SK-N-MC (cell line): ENCODE results near the gene LIMK2.
"Not testable (repeated sequence)": the region's sequence is repeated elsewhere in the genome, so short reads cannot be mapped to it uniquely, and the experiment has no call there.

Experiments
- DNase-seq: peaks from one replicate; pipeline ENCODE4 v3.0.0-alpha.2; 2011; ENCODE audit warnings: low read depth, low spot score
- H3K27ac ChIP-seq: fragments of 200-600 bp; sonication (generic); 2 replicates; pipeline ENCODE4 v1.5.1; 2016; ENCODE audit warnings: mixed run types
- H3K36me3 ChIP-seq: fragments of 200-600 bp; sonication (generic); 2 replicates; pipeline ENCODE4 v1.6.1; 2017; ENCODE audit warnings: antibody characterized with exemption, low read length, mixed read lengths; ENCODE audit not compliant: insufficient read depth
- H3K4me3 ChIP-seq: fragments of 200-600 bp; sonication (generic); 2 replicates; pipeline ENCODE4 v1.5.1; 2016
- H3K9ac ChIP-seq: fragments of 200-600 bp; sonication (generic); 2 replicates; pipeline ENCODE4 v1.8.0; 2017; ENCODE audit warnings: mixed run types, mixed read lengths; ENCODE audit not compliant: insufficient read length
- H3K9me3 ChIP-seq: fragments of 200-600 bp; sonication (generic); 2 replicates; pipeline ENCODE4 v1.6.1; 2017; ENCODE audit warnings: low read depth, mild to moderate bottlenecking, antibody characterized with exemption, low read length, moderate library complexity, mixed read lengths
- EZH2 ChIP-seq: fragments of 200-600 bp; sonication (generic); IDR thresholded peaks from one replicate; pipeline ENCODE4 v1.6.1; 2017; ENCODE audit warnings: antibody characterized with exemption
- FOXP2 ChIP-seq: optimal IDR thresholded peaks from 2 replicates; pipeline ENCODE3; 2011; ENCODE audit warnings: mild to moderate bottlenecking, moderate library complexity; ENCODE audit not compliant: insufficient read depth; ENCODE audit errors: extremely low read length, control extremely low read depth
- POLR2AphosphoS5 ChIP-seq: IDR thresholded peaks from 2 replicates; pipeline ENCODE4 v1.6.1; 2012; ENCODE audit warnings: mild to moderate bottlenecking, low read depth, low read length, borderline replicate concordance

The LIMK2 gene

DNA sequence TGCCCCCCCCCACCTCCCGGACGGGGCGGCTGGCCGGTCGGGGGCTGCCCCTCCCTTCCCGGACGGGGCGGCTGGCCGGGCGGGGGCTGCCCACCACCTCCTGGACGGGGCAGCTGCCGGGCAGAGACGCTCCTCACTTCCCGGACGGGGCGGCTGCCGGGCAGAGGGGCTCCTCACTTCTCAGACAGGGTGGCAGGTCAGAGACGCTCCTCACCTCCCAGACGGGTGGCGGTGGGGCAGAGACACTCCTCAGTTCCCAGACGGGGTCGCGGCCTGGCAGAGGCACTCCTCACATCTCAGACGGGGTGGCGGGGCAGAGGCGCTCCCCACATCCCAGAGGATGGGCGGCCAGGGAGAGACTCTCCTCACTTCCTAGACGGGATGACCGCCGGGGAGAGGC is 28.1 kb upstream of the LIMK2 start:
- no peak for DNase-seq
- H3K9ac ChIP-seq, result no peak overlapping the region
- no peak overlapping the region for H3K27ac ChIP-seq
- no peaks in the 10 kb centered on the region; the same call in 1 of the 2 replicates for H3K36me3 ChIP-seq
- H3K9me3 ChIP-seq, result no peaks in the 10 kb centered on the region
- H3K4me3 ChIP-seq, result no peak overlapping the region
- TF ChIP-seq EZH2, result no peak
- no peak for TF ChIP-seq POLR2AphosphoS5
- TF ChIP-seq FOXP2, result no peak

DNA sequence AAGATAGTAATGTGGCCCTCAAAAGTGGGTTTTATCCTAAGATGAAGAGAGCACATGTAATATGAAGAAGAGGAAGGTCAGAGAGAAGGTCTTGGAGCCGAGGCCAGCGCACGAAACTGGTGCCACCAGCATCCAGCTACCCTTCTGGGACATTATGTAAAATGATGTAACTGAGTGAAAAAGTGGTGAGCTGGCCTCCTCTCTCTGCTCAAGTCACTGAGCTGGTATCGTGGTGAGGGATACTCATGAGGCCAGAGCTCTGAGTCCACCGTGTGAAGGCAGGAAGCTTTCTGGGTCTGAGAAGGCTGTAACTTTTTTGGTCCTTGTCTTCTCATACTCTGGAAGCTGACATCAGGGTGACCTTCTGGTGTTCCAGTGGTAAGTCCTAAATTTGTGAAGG is 27.0 kb upstream of the LIMK2 start:
- H3K9ac ChIP-seq, result no peak overlapping the region
- DNase-seq, result no peak
- TF ChIP-seq EZH2 (no peak), POLR2AphosphoS5 (no peak), FOXP2 (no peak)

DNA sequence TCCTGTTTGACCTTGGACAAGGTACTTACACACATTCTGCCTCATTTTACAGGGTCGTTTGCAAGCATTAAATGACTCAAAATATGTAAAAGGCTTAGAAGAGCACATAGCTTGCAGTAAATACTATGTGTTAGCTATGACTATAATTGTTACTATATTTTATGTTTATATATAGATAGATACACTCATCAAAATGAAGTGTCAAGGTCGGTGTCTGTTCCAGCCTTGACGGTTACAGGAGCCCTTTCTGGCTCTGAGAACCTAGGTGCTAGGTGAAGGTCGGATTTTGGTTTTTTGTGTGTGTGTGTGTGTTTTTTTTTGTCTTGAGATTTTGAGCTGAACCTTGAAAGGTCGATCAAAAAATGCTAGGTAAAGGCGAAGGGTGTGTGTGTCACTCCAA is 24.5 kb upstream of the LIMK2 start:
- TF ChIP-seq FOXP2 (no peak), POLR2AphosphoS5 (no peak), EZH2 (no peak)
- DNase-seq, result no peak
- Histone ChIP-seq H3K9ac (no peak overlapping the region), H3K9me3 (no peaks in the 10 kb centered on the region), H3K27ac (no peak overlapping the region), H3K36me3 (no peaks in the 10 kb centered on the region), H3K4me3 (no peak overlapping the region)

More for the DNA sequence above, 27.0 kb upstream of the LIMK2 start:
- no peaks in the 10 kb centered on the region; the same call in 1 of the 2 replicates for H3K36me3 ChIP-seq
- H3K27ac ChIP-seq, result no peak overlapping the region
- no peaks in the 10 kb centered on the region for H3K9me3 ChIP-seq
- H3K4me3 ChIP-seq, result no peak overlapping the region

DNA sequence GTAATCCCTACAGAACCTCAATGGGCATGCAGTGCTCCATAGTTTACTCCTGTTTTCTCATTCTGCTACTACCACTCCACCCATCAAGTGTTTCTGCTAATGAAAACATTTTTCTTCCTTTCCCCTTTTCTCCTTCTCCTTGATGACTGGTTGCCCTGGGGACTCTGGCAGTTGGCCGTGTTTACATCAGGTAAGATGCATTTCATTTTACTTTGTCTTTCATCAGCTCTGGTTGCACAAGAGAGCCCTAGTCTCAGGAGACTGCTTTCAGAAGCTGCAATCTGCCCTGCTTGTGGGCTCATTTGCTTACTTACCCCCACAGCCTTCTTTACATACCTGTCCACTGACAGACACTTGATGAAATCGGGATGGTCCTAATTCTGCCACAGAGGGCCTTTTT is 19.6 kb upstream of the LIMK2 start:
- Histone ChIP-seq H3K36me3 (no peaks in the 10 kb centered on the region; the same call in 1 of the 2 replicates), H3K27ac (no peak overlapping the region), H3K9me3 (no peaks in the 10 kb centered on the region), H3K9ac (no peak overlapping the region), H3K4me3 (no peak overlapping the region)
- TF ChIP-seq POLR2AphosphoS5 (no peak), EZH2 (no peak), FOXP2 (no peak)
- DNase-seq, result no peak

DNA sequence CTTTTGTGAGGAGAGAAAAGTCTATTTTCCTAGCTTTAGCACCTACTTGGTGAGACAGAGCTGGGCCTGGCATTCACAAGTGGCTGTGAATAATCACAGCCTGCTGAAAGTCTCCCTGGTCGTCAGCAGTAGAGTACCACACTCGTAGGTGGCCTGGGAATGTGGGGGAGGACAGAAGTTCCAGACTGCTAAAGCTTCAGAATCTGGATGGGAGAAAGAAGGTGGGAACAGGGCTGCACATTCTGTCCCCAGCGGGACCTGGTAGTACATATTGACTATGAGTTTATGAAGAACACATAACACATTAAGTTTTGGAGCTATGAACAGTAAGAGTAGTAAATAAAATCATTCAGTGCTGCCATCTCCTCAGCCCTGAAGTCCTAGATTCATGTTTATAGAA is 19.0 kb upstream of the LIMK2 start:
- Histone ChIP-seq H3K9ac (no peak overlapping the region), H3K9me3 (no peaks in the 10 kb centered on the region), H3K27ac (no peak overlapping the region), H3K4me3 (no peak overlapping the region), H3K36me3 (no peaks in the 10 kb centered on the region; the same call in 1 of the 2 replicates)
- no peak for DNase-seq
- TF ChIP-seq EZH2 (no peak), FOXP2 (no peak), POLR2AphosphoS5 (no peak)

DNA sequence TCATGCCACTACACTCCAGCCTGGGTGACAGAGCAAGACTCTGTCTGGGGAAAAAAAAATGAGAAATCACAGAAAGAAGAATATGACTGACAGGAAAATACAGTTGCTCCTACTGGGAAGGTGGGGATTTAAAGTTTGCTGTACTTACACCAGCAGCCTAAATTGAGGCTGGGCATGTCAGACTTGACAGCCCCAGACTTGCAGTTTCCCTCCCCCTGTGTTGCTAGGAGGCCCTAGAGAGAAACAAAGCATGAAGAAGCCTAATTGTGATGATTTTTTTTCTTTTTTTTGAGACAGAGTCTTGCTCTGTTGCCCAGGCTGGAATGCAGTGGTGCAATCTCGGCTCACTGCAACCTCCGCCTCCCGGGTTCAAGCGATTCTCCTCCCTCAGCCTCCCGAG is 17.4 kb upstream of the LIMK2 start:
- H3K9me3 ChIP-seq, H3K27ac ChIP-seq, H3K4me3 ChIP-seq, H3K36me3 ChIP-seq, H3K9ac ChIP-seq, DNase-seq: not testable (repeated sequence)

DNA sequence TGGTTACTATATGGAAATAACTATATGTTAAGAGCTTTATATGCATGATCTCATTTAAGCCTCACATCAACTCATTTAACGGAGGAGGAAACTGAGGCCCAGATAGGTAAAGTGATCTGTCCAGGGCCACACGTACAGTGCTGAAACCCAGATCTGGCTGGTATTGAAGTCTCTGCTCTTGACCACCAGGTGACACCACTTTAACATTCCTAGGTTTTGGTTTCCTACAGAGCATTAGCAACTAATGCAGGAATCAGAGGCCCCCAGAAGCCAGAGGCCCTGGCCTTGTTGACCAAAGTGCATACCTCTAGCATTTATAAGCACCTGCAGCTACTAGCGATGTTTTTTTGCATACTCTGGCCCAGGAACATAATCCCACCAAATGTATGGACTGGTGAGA is 12.9 kb upstream of the LIMK2 start:
- H3K9me3 ChIP-seq, result no peaks in the 10 kb centered on the region
- no peak for TF ChIP-seq FOXP2
- no peak for TF ChIP-seq POLR2AphosphoS5
- no peak for TF ChIP-seq EZH2
- no peaks in the 10 kb centered on the region; the same call in 1 of the 2 replicates for H3K36me3 ChIP-seq
- H3K9ac ChIP-seq, result no peak overlapping the region
- no peak for DNase-seq
- no peak overlapping the region for H3K27ac ChIP-seq
- H3K4me3 ChIP-seq, result no peak overlapping the region

DNA sequence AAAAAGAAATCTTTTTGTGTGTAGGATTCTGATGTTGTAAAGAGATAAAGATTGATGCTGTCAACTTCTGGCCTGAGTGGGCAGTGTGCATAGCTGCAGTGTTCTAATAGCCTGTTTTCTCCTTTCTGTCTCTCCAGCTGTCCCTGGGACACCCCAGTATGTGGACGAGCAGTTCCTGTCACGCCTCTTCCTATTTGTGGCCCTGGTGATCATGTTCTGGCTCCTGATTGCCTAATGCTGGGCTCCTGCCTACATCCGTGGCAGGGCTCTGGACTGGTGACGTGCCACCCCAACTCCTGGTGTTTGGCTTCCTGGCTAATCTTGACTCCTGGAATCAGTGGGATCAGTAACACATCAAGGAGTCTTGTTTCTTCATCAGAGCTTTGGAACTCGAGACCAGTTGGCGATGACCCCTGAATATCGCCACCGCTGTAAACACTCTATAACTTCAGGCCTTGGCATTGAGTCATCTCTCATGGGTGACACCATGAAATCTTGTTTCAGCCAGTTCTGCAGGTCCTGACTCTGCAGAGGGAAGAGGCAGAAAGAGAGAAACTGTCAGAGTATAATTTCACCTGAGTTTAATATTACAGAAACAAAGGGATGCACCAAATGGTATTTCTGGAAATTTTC is 7.6 kb upstream of the LIMK2 start:
- H3K9ac ChIP-seq, DNase-seq, H3K27ac ChIP-seq, H3K4me3 ChIP-seq, H3K36me3 ChIP-seq, H3K9me3 ChIP-seq: not testable (repeated sequence)

DNA sequence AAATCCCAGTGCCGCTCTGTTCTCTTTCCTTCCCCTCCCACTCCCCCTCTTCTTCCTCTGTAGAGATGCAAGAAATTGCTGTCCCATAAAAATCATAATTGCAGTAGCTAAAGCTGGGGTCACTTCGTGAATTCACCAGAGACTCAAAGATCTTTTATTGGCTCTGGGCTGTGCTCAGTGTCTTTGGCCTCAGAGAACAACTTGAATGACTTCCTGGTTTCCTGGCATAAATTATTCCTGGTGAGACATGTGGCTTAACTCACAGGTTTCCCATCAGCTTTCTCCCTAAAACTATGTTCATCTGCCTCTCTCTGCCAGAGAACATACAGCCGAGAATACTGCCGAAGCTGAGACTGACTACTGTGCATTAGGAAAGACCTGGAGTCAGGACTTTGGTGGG is 7.0 kb upstream of the LIMK2 start:
- not testable (repeated sequence) for DNase-seq

DNA sequence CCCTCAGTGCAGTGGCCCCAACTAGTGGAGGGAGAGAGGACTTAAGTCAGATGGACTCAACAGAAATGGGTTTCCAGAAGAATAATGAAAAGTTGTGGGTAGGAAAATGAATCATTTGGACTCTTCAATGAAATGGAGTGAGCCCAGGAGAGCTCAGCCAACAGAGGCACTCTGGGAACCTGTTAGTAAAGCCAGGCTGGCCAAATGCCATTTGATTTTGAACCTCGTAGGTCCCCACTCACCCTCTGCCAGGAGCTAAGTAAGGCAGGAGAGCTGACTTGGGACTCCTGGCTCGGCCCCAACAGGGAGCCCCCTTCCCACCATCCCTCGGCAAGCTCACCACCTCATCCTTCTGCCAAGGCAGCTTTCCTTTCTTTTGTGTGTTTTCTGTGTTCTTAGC is 5.6 kb upstream of the LIMK2 start:
- H3K4me3 ChIP-seq, H3K27ac ChIP-seq, H3K9ac ChIP-seq, H3K36me3 ChIP-seq, DNase-seq, H3K9me3 ChIP-seq: not testable (repeated sequence)

More for the DNA sequence above, 7.0 kb upstream of the LIMK2 start:
- H3K9me3 ChIP-seq, H3K9ac ChIP-seq, H3K36me3 ChIP-seq, H3K4me3 ChIP-seq, H3K27ac ChIP-seq: not testable (repeated sequence)
